SK-N-SH (cell line): Measurements from ENCODE around the gene PBXIP1.

ENCODE experiments used
- EP300 ChIP-seq, 2 experiments: IDR thresholded peaks; 2 replicates each; pipeline versions ENCODE4 v1.4.0 to v1.6.1; 2012; ENCODE audit warnings: borderline replicate concordance in 1 of 2, low read depth in 1 of 2, low read length in 1 of 2
- EZH2phosphoT487 ChIP-seq: fragments of 200-600 bp; sonication (generic); IDR thresholded peaks from 2 replicates; pipeline ENCODE4 v1.6.1; 2017; ENCODE audit warnings: low read depth, mixed run types, mild to moderate bottlenecking, antibody characterized with exemption, moderate library complexity, borderline replicate concordance
- GATA2 ChIP-seq: sonication (generic); formaldehyde crosslinking; IDR thresholded peaks from 2 replicates; pipeline ENCODE4 v1.5.0; 2020; ENCODE audit warnings: mild to moderate bottlenecking, missing genetic modification reagents
- POLR2AphosphoS5 ChIP-seq: IDR thresholded peaks from 2 replicates; pipeline ENCODE4 v1.6.1; 2012; ENCODE audit warnings: low read depth, low read length
- RAD21 ChIP-seq: IDR thresholded peaks from 2 replicates; pipeline ENCODE4 v1.6.1; 2012; ENCODE audit warnings: mild to moderate bottlenecking, low read length
- REST ChIP-seq: IDR thresholded peaks from 2 replicates; pipeline ENCODE4 v1.6.1; 2012; ENCODE audit warnings: mild to moderate bottlenecking, low read depth, low read length, moderate library complexity
- RFX5 ChIP-seq: IDR thresholded peaks from 2 replicates; pipeline ENCODE4 v1.6.1; 2012; ENCODE audit warnings: mild to moderate bottlenecking, improper control_type of control experiment, low read length
- TF ChIP-seq, protein P1 (sequence below): fragments of 200-600 bp; sonication (generic); IDR thresholded peaks from 2 replicates; pipeline ENCODE4 v1.6.1; 2017; ENCODE audit warnings: antibody characterized with exemption, mild to moderate bottlenecking, moderate library complexity

- no peak for TF ChIP-seq GATA2 (CRISPR knock-in tag)
- TF ChIP-seq, protein P1, sequence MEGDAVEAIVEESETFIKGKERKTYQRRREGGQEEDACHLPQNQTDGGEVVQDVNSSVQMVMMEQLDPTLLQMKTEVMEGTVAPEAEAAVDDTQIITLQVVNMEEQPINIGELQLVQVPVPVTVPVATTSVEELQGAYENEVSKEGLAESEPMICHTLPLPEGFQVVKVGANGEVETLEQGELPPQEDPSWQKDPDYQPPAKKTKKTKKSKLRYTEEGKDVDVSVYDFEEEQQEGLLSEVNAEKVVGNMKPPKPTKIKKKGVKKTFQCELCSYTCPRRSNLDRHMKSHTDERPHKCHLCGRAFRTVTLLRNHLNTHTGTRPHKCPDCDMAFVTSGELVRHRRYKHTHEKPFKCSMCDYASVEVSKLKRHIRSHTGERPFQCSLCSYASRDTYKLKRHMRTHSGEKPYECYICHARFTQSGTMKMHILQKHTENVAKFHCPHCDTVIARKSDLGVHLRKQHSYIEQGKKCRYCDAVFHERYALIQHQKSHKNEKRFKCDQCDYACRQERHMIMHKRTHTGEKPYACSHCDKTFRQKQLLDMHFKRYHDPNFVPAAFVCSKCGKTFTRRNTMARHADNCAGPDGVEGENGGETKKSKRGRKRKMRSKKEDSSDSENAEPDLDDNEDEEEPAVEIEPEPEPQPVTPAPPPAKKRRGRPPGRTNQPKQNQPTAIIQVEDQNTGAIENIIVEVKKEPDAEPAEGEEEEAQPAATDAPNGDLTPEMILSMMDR = no peak
- TF ChIP-seq EP300 (IDR thresholded peaks at IDR 0.05; ENCODE audit: borderline replicate concordance in 1 of 2, low read depth in 1 of 2, low read length in 1 of 2) = no peak
- no peak for TF ChIP-seq EZH2phosphoT487
- no peak for TF ChIP-seq POLR2AphosphoS5
- no peak for TF ChIP-seq RAD21
- no peak for TF ChIP-seq REST
- TF ChIP-seq RFX5 = no peak
Measured at GRCh38 chr1:154963643-154964042, 7.7 kb upstream of the PBXIP1 start.
